HG02588 (cell line): ENCODE results near the gene PCGF5.
"Not testable (repeated sequence)": the region's sequence is repeated elsewhere in the genome, so short reads cannot be mapped to it uniquely, and the experiment has no call there.

Experiments
- ATAC-seq: cut with Tn5 transposase; IDR thresholded peaks from one replicate; pipeline ENCODE4 v1.9.1; 2021; ENCODE audit warnings: mild to moderate bottlenecking, moderate library complexity; ENCODE audit not compliant: unreplicated experiment

Gene PCGF5

GRCh38 chr10:91271886-91272285 lies 51.4 kb downstream of the PCGF5 start:
- no peak for ATAC-seq

DNA sequence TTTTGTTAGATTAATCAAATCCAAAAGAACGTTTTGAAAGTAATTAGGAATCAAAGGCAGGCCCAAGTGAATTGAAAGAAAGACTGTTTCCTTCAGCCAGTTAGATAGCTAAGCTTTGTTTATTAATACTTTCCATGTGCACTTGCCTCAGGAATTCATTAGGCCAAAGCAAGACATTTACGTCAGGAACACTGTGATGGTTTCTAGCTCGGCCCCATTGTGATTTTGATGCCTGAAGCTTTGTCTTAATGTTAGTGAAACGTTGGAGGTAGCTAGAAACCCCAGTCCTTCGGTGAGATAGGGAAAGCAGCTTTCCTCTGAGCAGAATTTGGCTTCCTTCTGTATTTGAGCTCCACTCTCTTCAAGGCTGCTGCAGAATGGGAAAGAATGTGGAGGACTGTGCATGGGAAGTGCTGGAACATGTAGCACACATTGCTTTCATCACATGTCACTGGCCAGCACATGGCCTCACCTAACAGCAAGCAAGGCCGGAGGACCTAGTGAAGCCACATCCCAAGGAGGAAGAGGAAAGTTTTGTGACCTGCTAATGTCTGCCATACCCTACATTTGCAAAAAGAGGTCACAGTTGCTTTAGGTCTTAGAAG lies 64.1 kb downstream of the PCGF5 start:
- ATAC-seq, result no peak

- no peak for ATAC-seq
These were observed 66.1 kb downstream of the PCGF5 start for GRCh38 chr10:91286572-91286971.

DNA sequence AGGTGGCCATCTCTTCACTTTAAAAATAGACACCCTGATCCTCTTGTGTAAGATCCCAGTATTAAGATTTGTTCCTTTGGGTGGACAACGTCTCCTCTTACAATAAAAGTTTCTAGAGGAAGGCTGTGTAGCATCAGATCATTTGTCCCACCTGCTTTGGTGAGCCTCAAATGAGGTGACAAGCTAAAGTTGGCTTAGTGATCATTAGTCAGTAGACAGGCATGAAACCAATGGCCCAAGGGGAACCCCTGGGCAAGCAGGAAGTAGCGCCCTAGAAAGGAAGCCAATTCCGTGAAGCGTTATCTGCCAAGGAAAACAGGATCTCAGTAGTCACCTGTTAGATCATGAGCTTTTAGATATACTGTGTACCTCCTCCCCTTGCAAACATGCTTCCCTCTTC lies 66.8 kb downstream of the PCGF5 start:
- no peak for ATAC-seq

DNA sequence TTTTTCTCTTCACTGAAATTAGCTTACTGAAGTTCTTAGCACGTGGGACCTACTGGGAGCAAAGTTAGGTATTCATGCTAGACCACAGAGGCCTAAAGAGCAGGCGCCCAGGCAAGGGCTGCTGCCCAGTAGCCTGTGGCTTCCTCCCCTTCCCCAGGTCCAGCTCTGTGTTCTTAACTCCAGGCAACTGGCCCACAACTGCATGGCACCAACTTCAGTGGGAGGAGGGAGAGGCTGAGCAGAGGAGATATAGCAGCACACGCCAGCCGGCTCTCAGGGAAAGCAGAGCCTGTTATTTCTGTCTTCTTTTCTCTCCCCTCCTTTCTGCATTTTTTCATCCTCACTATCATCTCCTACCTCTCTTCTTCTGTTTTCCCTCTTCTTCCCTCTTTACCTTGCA lies 67.4 kb downstream of the PCGF5 start:
- no peak for ATAC-seq

- ATAC-seq, result no peak
These were observed 68.8 kb downstream of the PCGF5 start for GRCh38 chr10:91289305-91289704.

- no peak for ATAC-seq
These were observed 70.1 kb downstream of the PCGF5 start for GRCh38 chr10:91290607-91291006.

DNA sequence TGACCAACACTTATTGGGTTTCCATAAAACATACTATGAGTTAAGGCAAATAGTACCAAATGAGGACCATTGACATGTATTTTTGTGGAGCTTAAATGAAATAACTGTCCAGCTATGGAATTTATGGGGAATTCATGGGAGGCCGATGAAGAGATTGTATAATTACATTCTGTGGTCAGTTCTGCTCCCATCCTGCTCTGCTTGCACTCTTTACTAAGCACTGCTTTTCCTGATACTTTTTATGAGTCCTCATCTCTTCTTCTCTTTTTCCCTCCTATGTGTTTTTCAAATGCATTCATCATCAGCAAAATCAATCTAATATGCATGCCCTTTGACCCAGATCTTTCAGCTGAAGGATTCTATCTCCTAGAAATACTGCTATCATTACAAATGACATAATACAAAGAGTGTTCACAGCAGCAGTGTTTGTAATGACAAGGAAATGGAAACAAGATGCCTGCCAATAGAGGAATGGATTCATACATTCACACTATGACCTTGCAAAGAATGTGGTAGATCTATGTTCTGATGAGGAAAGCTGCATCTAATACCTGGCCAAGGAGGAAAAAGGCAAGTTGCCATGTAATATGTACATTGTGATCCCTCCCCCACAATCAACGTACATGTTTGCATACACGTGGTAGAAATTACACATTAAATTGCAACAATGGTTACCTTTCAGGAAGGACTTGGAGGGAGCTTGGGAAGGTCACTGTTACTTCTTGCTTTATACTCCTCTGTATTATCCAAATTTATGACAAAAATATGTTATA lies 73.9 kb downstream of the PCGF5 start:
- no peak for ATAC-seq

- ATAC-seq, result no peak
These were observed 74.9 kb downstream of the PCGF5 start for GRCh38 chr10:91295346-91295745.

- no peak for ATAC-seq
These were observed 76.0 kb downstream of the PCGF5 start for GRCh38 chr10:91296471-91296870.

DNA sequence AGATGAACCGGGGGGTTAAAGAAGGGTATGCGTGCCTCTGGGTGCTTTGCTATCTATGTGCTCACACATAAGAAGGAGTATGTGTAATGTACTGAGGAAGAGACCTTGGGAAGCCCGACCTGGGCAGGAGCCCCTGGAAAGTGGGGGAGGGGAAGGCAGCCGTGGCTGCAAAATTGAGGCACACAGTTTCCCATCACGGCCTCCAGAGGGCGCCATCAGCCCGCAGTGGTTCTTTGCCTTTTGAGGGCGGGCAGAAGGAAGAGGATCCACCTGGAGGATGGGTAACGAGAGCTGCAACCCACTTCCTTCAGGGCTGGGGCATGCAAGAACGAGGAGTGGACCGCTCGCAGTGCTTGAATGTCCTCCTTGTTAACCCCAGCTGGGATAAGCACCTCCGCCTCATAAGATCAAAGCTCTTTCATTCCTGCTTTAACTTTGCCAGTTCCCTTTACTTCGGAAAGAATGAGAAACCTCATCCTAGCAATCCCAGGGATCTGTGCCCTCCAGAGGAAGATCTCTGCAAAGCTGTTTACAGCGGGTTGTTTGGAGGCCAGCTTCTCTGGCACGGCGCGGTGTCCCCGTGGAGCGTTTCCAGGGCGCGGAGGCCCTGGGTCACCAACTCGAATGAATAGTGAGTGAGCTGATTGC lies 77.9 kb downstream of the PCGF5 start:
- ATAC-seq, result peak; percentile 74

DNA sequence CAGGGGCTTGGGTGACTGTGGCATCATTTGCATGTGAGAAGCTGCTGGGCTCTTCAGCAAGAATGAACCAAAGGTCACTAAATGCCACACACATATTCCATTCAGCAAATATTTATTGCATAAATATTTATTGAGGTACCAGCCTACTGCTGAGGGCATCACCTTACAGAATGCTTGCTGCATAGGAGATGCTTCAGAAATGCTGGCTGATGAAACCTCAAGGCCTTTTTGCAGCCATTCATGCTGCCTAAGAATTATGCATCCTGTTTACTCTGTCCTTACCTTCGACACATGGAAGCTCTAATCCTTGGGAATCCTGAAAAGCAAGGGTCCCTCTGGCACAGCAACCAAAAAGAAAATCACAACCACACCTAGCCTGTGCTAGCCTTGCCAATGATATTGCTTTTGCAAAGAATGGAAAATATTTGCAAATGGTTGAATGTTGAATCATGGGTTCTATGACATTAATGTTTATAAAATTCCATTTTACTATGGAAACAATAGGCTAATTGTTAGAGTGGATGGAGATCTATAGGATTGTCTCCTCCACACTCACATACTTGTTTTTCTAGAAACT lies 79.6 kb downstream of the PCGF5 start:
- no peak for ATAC-seq

DNA sequence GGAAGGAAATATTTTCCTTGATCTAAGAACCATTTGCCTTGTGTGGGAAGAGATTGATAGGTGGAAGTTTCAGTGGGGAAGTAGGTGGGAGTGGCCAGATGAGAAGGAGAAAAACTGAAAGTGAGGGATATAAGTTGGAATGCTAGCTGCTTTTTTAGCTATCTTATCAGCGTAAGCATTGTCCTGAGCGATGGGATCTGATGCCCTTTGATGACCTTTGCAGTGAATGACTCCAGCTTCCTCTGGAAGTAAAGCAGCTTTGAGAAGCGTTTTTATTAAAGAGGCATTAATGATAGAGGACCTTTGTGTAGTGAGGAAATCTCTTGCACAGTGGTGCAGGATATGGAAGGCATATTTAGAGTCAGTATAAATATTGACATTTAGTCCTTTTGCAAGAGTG lies 82.5 kb downstream of the PCGF5 start:
- not testable (repeated sequence) for ATAC-seq

GRCh38 chr10:91305979-91306378 lies 85.5 kb downstream of the PCGF5 start:
- ATAC-seq, result not testable (repeated sequence)

DNA sequence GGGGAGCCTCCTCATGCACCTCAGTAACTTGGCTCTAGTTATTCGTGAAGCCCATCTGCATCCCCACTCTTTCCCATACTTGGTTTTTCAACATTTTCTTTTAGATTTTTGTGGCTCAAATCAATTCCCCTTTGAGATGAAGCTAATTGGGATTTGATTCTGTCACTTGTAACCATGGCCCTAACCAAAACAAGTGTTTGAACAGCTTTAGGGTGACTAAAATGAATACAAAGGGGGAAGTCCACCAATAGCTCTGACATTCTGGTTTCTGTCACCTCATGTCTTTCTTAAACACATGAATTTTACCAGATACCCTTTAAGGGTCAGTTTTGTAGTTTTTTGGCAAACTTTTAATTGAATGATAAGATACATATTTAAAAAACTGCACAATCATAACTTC lies 87.0 kb downstream of the PCGF5 start:
- peak; percentile 44 for ATAC-seq

DNA sequence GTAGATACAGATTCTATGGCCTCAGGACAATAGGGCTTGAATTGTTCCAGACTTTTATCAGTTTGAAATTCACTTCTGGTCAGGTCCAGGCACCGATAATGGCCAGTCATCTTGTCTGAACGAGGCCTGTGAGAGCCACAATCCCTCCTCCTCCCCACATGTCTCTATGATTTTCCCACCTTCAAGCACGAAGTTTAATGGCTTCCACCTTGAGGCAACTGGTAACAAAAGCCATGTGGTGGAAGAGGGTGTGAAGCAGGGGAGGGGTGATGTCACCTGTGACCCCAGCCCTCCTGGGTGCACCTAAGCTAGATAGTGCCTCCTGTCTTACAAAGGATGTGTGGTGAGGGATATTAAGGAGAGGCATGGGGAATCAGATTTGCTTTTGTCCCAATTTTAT lies 89.2 kb downstream of the PCGF5 start:
- no peak for ATAC-seq

DNA sequence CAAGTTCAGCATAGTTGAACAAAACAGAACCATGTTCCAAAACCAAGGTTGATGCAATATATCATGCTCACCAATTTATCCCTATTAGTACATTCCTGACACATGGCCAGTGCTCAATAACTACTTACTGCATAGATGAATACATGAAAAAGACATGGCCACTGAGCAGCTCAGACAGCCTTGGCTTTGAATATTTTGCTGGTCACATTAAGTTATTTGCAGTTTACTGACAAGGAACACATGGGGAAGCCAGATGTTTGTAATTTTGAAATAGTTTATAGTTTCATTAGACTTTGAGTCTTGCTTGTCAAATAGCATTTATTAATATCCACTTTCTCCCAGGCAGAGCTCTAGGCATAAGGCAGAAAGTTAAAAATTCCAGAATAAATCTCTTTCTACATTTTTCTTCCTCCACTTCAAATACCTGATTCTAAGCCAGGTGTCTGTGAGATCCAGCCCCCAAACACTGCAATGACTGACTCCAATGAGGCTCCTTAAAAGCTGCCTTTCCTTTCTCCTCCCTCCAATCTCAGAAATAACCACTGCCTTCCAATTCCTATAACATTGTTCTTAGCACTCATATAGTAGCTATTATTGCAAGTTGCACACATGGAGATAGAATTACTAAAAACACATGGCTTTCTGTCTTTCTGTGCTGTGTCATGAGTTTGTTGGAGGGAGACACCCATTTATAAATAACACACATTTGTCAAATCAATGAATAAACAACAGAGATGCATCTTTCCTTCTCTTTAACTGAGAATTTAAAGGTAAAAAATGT lies 91.3 kb downstream of the PCGF5 start:
- ATAC-seq, result no peak

GRCh38 chr10:91312382-91312733 lies 91.9 kb downstream of the PCGF5 start:
- ATAC-seq, result no peak

GRCh38 chr10:91313796-91314485 lies 93.5 kb downstream of the PCGF5 start:
- ATAC-seq, result no peak

- no peak for ATAC-seq
These were observed 96.0 kb downstream of the PCGF5 start for GRCh38 chr10:91316486-91316885.

GRCh38 chr10:91317541-91317940 lies 97.1 kb downstream of the PCGF5 start:
- no peak for ATAC-seq
